Measurements from ENCODE around the gene DNAJC16.

DNA sequence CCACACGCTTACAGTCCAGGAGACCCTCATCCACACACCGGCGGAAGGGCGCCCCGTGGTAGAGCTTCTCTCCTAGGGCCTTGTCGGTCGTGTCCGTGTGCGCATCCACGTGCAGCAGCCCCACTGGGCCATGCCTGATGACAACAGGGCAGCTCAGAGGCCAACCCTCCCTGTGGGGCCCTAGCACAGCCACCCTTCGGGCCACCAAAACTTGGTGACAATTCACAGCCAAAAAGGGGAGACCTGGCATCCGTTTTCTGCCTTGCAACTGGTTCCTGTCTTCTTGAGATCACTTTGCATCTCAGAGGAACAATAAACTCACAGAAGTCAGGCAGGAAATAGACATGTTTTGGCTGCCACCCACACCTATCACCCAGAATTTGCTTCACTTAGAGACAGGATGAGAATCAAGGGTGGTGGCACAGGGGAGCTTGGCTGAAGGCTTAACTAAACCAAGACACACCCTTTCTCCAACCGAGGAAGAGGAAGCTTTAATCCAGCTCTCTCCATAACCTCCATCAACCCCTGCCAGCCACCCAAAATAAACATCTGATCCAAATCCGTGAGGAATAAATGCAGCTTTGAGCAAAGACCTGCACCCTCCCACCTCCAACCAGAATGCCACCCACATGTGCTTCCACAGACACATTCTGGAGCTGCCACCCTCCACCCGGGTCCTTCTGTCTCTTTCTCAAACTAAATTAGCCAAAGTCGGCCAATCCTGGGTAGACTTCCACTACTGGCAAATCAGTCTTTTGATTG, 52.5 kb downstream of the DNAJC16 start:
- TF ChIP-seq CTCF (conservative IDR thresholded peaks at IDR 0.05; ENCODE audit: low read depth, low read length) (no peak), CHD1 (IDR thresholded peaks at IDR 0.05; ENCODE audit: low read depth, low read length) (no peak), POLR2A (IDR thresholded peaks at IDR 0.05; ENCODE audit: low read depth, low read length) (no peak), USF2 (IDR thresholded peaks at IDR 0.05; ENCODE audit: low read depth, low read length) (no peak), CEBPB (IDR thresholded peaks at IDR 0.05; ENCODE audit: low read depth, low read length) (no peak), FOS (IDR thresholded peaks at IDR 0.05; ENCODE audit: low read depth, low read length) (no peak)

Data from IMR-90 (cell line).